Omental fat pad (tissue), 4 donors: Measurements from ENCODE around the gene RO60. TPM values are rescaled to one million over a fixed set of nuclear protein-coding genes. Genes with fewer than 3 reads are reported as not detected.
"Not testable (repeated sequence)": the region's sequence is repeated elsewhere in the genome, so short reads cannot be mapped to it uniquely, and the experiment has no call there.

Source experiments
- ATAC-seq: fragments of 150-250 bp; one replicate; pipeline ENCODE4 v1.9.1; 2016; ENCODE audit warnings: mild to moderate bottlenecking, moderate library complexity; ENCODE audit not compliant: low FRiP score
- DNase-seq: peaks from one replicate; pipeline ENCODE4 v3.0.0-alpha.2; 2019; ENCODE audit warnings: low spot score
- total RNA-seq, 4 donors: library from RNA; depleted of rRNA; stranded (reverse); fragments of >200 nt; gene quantifications; one replicate each; pipeline ENCODE4 v1.1.0, GENCODE V29; 2016
- TF ChIP-seq, protein P1 (sequence below), 3 donors: fragments of 450-650 bp; IDR thresholded peaks; one replicate each; pipeline ENCODE4 v1.5.1; 2016 to 2017; ENCODE audit warnings: antibody characterized with exemption in 3 of 3, mild to moderate bottlenecking in 3 of 3, moderate library complexity in 2 of 3

The RO60 gene
- total RNA-seq, 4 donors from 2014 or later: 64.5 to 119 (median 67.9) TPM

DNA sequence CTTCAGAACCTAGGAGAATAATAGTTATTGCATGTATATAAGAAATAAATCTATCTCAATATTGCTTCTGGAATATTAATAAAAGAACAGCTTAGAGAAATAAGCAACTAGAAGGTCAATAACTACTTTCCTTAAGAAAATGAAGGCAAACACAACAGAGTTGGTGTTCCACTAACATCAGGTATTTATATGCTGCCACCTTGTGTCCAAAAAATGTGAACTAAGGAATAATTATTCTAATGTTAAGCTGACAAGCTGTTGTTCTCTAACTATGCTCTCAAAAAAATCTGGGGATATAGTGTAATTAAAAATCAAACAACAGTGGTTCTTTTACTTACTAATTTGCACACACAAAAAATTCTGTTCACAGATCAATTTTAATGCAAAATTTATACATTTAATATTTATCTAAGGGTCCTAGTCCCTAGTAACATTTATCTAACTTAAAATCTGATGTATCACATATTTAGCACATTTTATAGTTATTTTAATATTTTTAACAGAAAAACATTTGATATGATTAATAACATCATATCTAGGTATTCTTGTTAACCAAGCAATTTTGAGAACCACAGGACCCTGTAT is 39.9 kb upstream of the RO60 start:
- DNase-seq (no peak), ATAC-seq (no peak)
- TF ChIP-seq, protein P1, sequence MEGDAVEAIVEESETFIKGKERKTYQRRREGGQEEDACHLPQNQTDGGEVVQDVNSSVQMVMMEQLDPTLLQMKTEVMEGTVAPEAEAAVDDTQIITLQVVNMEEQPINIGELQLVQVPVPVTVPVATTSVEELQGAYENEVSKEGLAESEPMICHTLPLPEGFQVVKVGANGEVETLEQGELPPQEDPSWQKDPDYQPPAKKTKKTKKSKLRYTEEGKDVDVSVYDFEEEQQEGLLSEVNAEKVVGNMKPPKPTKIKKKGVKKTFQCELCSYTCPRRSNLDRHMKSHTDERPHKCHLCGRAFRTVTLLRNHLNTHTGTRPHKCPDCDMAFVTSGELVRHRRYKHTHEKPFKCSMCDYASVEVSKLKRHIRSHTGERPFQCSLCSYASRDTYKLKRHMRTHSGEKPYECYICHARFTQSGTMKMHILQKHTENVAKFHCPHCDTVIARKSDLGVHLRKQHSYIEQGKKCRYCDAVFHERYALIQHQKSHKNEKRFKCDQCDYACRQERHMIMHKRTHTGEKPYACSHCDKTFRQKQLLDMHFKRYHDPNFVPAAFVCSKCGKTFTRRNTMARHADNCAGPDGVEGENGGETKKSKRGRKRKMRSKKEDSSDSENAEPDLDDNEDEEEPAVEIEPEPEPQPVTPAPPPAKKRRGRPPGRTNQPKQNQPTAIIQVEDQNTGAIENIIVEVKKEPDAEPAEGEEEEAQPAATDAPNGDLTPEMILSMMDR (IDR thresholded peaks at IDR 0.05): no peak

GRCh38 chr1:193025218-193025617 is 34.2 kb upstream of the RO60 start:
- TF ChIP-seq, protein P1 (IDR thresholded peaks at IDR 0.05): no peak
- ATAC-seq: no peak

GRCh38 chr1:193030280-193030679 is 29.1 kb upstream of the RO60 start:
- DNase-seq (no peak), ATAC-seq (no peak)
- TF ChIP-seq, protein P1 (IDR thresholded peaks at IDR 0.05): no peak

More at GRCh38 chr1:193025218-193025617, 34.2 kb upstream of the RO60 start:
- DNase-seq: no peak

DNA sequence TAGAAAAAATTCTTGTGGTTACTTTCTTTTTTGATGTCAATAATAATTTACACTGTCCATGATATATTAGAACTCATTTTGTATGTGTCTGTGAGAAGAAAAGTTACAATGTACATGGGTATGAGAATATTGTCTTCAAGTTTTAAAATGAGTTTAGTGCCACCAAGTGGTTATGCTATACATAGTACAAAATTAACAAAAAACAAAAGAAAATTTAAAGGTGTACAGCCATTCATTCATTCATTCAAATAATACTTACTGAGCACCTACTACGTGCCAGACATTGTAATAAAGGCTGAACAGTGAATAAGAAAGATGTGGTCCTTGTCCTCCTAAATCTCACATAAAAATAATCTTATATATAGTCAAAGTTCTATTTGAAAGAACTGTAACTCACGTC is 28.0 kb upstream of the RO60 start:
- ATAC-seq (no peak), DNase-seq (no peak)
- TF ChIP-seq, protein P1 (IDR thresholded peaks at IDR 0.05): no peak

GRCh38 chr1:193032643-193033427 is 26.6 kb upstream of the RO60 start:
- ATAC-seq, DNase-seq: not testable (repeated sequence)

GRCh38 chr1:193033610-193034009 is 25.8 kb upstream of the RO60 start:
- TF ChIP-seq, protein P1 (IDR thresholded peaks at IDR 0.05): no peak
- DNase-seq (no peak), ATAC-seq (no peak)

DNA sequence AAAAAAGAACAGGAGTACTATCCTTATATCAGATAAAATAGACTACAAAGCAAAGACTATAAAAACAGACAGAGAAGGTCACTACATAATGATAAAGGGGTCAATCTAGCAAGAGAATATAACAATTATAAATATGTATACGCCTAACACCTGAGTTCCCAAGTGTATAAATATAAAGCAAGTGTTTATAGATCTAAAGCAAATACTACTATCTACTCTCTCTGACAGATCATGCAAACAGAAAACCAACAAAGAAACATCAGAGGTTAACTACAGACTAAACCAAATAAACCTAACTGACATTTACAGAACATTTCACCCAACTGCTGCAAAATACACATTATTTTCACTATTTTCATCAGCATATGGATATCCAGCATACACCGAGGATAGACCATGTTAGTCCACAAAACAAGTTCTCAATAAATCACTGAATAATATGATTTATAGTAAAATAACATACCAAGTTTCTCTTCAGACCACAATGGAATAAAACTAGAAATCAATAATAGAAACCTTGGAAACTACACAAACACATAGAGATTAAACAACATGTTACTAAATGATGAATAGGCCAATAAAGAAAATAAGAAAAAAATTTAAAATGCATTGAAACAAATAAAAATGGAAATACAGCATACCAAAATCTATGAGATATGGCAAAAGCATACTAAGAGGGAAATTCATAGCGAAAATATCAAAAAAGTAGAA is 22.9 kb upstream of the RO60 start:
- no peak for ATAC-seq

More for the DNA sequence above, 22.9 kb upstream of the RO60 start:
- TF ChIP-seq, protein P1 (IDR thresholded peaks at IDR 0.05): no peak
- no peak for DNase-seq
